Pulmonary artery endothelial cell (primary cell): ENCODE data around the gene C1orf52. TPM values are rescaled to one million over a fixed set of nuclear protein-coding genes. Genes with fewer than 3 reads are reported as not detected.

Experiments
- total RNA-seq: library from RNA; depleted of rRNA; stranded (reverse); fragments of >200 nt; gene quantifications from 2 replicates; pipeline ENCODE4 v1.2.3, GENCODE V29; 2014

C1orf52 gene
- total RNA-seq, 1 donor from 2014 or later, result 24.4 TPM

Other genes with a start within 250 kb of the C1orf52 start
- 0.07 TPM in 1 of 2 replicates, not detected in the other for gene MCOLN3, start 211.2 kb downstream of the C1orf52 start, total RNA-seq
- gene SYDE2, start 58.6 kb downstream of the C1orf52 start, total RNA-seq, result 4.0 and 5.9 TPM in 2 replicates
- 54.9 and 69.8 TPM in 2 replicates for gene BCL10, start 17.0 kb upstream of the C1orf52 start, total RNA-seq
- gene DDAH1, start 205.5 kb upstream of the C1orf52 start, total RNA-seq, result 45.7 and 60.9 TPM in 2 replicates